ENCODE data around the gene UBE3B. TPM values are rescaled to one million over a fixed set of nuclear protein-coding genes. Genes with fewer than 3 reads are reported as not detected.

Gene UBE3B
- total RNA-seq, 1 experiment from 2014 or later: 25.7 TPM

DNA sequence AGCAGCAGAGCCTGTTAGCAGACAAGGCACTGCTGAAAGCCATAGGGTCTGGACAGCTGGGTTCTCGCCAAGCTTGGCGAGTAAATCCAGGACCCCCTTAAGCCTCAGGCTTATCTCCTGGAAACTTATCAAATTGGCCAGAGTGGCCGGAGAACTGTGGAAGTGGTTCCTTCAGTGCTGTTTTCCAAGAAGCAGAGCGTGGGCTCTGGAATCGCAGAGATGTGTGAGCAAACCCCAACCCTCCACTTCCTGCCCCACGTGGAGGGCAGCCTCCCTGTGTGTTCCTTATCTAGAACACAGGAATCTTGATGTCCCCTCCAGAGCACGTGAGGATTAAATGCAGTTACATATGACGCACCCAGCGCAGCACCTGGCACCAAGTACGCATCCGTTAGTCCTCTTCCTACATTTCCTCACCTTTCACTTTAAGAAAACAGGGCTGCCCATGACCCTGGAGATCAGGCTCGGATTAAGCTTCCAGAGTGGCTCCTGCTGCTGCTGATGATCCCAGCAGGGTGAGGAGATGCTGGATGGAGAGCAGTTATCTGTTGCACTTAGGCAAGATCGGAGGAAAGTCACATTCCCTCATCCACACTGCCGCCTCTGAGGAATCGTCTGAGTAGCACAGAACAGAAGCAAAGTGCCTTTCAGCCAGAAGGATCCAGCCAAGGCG is 60.9 kb downstream of the UBE3B start:
- Histone ChIP-seq H3K4me3 (ENCODE audit: low read length) (no peak overlapping the region), H3K9ac (ENCODE audit: low read length) (no peak overlapping the region), H3K79me2 (ENCODE audit: low read length) (no peaks in the 10 kb centered on the region), H3K27me3 (ENCODE audit: low read length) (no peaks in the 10 kb centered on the region), H3K36me3 (ENCODE audit: low read depth, low read length) (no peaks in the 10 kb centered on the region), H2AFZ (ENCODE audit: low read length) (no peak overlapping the region), H3K9me2 (replicated peaks; ENCODE audit: low read length) (no peaks in the 10 kb centered on the region), H3K9me3 (ENCODE audit: low read length) (no peaks in the 10 kb centered on the region), H3K27ac (ENCODE audit: low read length) (no peak overlapping the region), H3K4me1 (ENCODE audit: insufficient read depth, low read length) (peaks cover 16% of the 10 kb centered on the region), H3F3A (ENCODE audit: low read length, unreplicated experiment) (no peaks in the 10 kb centered on the region), H3K4me2 (ENCODE audit: low read length) (no peak overlapping the region), H4K20me1 (ENCODE audit: low read length) (no peaks in the 10 kb centered on the region)
- intact Hi-C loops (cut with micrococcal nuclease): no loop called here
- CTCF ChIA-PET: no interaction called here
- DNase-seq (no peak), ATAC-seq (no peak)
- BruUV-seq (replicated peaks): no TSS peak
- POLR2A ChIA-PET (ENCODE audit: unreplicated experiment): no interaction called here
- TF ChIP-seq EZH2phosphoT487 (IDR thresholded peaks at IDR 0.05; ENCODE audit: borderline replicate concordance, low read length) (no peak), EZH2 (IDR thresholded peaks at IDR 0.05; ENCODE audit: low read length, unreplicated experiment) (no peak)
- TF ChIP-seq, protein P1, sequence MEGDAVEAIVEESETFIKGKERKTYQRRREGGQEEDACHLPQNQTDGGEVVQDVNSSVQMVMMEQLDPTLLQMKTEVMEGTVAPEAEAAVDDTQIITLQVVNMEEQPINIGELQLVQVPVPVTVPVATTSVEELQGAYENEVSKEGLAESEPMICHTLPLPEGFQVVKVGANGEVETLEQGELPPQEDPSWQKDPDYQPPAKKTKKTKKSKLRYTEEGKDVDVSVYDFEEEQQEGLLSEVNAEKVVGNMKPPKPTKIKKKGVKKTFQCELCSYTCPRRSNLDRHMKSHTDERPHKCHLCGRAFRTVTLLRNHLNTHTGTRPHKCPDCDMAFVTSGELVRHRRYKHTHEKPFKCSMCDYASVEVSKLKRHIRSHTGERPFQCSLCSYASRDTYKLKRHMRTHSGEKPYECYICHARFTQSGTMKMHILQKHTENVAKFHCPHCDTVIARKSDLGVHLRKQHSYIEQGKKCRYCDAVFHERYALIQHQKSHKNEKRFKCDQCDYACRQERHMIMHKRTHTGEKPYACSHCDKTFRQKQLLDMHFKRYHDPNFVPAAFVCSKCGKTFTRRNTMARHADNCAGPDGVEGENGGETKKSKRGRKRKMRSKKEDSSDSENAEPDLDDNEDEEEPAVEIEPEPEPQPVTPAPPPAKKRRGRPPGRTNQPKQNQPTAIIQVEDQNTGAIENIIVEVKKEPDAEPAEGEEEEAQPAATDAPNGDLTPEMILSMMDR (conservative IDR thresholded peaks at IDR 0.05; ENCODE audit: low read depth, low read length): no peak

DNA sequence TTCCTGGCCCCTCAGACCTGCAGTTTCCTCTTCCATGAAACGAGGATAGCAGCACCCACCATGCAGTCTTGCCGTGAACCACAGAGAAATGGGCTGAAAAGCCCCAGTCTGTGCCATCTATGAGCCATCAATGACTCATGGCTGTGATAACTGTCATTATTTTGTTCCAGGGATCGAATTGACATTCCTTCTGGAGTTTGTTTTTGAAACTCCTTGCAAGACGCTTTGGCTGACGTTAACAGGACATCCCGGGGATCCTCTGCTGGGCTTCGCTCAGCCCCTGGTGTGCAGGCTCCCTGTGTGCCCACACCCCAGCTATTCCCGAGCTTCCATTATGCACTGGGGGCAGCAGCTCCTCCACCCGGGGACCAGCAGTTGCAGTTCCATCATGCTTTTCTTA is 62.1 kb downstream of the UBE3B start:
- no TSS peak for BruUV-seq (replicated peaks)
- ATAC-seq (peak; percentile 88), DNase-seq (peak; percentile 83)
- H3K4me3 ChIP-seq (ENCODE audit: low read length): no peak overlapping the region; the same call in 1 of the 2 replicates
- no peaks in the 10 kb centered on the region for H4K20me1 ChIP-seq (ENCODE audit: low read length)
- H3K9me3 ChIP-seq (ENCODE audit: low read length): no peaks in the 10 kb centered on the region
- H3K9me2 ChIP-seq (replicated peaks; ENCODE audit: low read length): no peaks in the 10 kb centered on the region
- ChIA-PET CTCF (no interaction called here), POLR2A (ENCODE audit: unreplicated experiment) (no interaction called here)
- intact Hi-C loops (cut with micrococcal nuclease): no loop called here
- no peaks in the 10 kb centered on the region for H3K27me3 ChIP-seq (ENCODE audit: low read length)
- no peaks in the 10 kb centered on the region for H3K79me2 ChIP-seq (ENCODE audit: low read length)
- H2AFZ ChIP-seq (ENCODE audit: low read length): peak overlapping the region; percentile 56
- H3K4me2 ChIP-seq (ENCODE audit: low read length): peak overlapping the region; percentile 63
- no peaks in the 10 kb centered on the region for H3K36me3 ChIP-seq (ENCODE audit: low read depth, low read length)
- no peaks in the 10 kb centered on the region for H3F3A ChIP-seq (ENCODE audit: low read length, unreplicated experiment)
- peaks cover 22% of the 10 kb centered on the region for H3K4me1 ChIP-seq (ENCODE audit: insufficient read depth, low read length)
- TF ChIP-seq EZH2phosphoT487 (IDR thresholded peaks at IDR 0.05; ENCODE audit: borderline replicate concordance, low read length): no peak
- no peak for TF ChIP-seq EZH2 (IDR thresholded peaks at IDR 0.05; ENCODE audit: low read length, unreplicated experiment)
- TF ChIP-seq, protein P1 (conservative IDR thresholded peaks at IDR 0.05; ENCODE audit: low read depth, low read length): no peak
- H3K27ac ChIP-seq (ENCODE audit: low read length): peak overlapping the region; percentile 38
- no peak overlapping the region for H3K9ac ChIP-seq (ENCODE audit: low read length)

Measured in PC-3 (cell line).